GM12892 (cell line): ENCODE data around the gene BORCS6.
A peak's percentile ranks its signal among the peaks of the same experiment; 100 is the strongest.

Source experiments
- POLR2AphosphoS5 ChIP-seq: IDR thresholded peaks from 2 replicates; pipeline ENCODE4 v1.6.1; 2011; ENCODE audit warnings: low read depth, low read length, control low read depth
- TAF1 ChIP-seq: IDR thresholded peaks from 2 replicates; pipeline ENCODE4 v1.6.1; 2011; ENCODE audit warnings: low read depth, mild to moderate bottlenecking, control low read depth, low read length, borderline replicate concordance

DNA sequence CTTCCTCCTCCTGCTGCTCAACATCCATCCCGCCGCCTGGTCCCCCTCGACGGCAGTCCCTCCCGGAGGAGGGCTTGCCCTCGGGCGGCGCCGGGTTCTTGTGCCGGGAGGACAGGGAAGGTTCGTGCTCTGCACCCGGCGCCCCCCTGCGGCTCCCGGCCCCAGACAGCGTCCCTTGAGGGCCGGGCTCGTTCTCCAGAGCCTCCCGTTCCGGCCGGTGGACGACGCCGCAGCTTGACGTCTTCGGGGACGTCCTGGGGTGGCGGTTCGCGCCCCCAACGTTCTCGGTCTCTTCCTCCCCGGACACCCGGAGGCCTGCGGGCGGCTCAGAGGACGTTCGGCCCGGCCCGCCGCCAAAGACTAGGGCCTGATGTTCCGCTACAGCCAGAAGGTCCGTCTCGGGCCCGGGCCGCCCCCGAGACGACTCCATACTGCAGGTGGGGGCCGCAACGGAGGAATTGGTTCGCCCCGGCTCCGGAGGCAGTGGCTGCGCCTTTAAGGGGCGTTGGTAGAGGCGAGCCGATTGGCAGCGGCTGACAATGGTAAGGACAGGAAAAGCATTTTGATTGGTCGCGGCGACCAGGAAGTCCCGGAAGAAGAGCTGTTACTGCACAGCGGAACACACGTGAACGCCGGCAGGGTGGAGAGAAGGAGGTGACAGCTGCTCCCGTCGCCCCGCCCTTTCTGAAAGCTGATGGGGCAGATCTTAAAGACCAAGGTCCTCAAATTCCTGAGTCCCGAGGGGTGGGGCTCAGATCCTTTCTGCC is at the start of gene BORCS6:
- TF ChIP-seq POLR2AphosphoS5, result no peak
- TF ChIP-seq TAF1, result peak; percentile 44; the same call in 1 of the 2 replicates
